ENCODE measurements around the gene MINDY3.

MINDY3 gene

GRCh38 chr10:15738270-15738925, 121.9 kb downstream of the MINDY3 start:
- DNase-seq (ENCODE audit: low spot score): no peak

DNA sequence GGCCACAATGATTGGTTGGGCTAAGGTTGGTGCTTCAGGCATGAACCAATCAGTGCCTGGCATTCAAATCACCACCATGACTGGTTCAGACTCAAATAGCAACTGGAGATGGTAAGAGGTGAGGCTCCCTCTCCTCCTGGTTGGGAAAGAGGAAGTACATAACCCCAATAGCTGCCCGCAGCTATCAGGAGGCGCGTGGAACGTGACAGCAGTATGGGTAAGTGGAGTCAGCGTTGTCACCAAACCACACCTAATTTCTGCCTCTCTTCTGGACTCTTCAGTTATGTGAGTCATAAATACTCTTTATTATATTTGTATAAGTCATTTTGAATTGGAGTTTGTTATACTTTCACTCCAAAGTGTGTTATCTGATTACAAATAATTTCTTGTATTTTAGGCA, 122.7 kb downstream of the MINDY3 start:
- DNase-seq (ENCODE audit: low spot score): no peak

DNA sequence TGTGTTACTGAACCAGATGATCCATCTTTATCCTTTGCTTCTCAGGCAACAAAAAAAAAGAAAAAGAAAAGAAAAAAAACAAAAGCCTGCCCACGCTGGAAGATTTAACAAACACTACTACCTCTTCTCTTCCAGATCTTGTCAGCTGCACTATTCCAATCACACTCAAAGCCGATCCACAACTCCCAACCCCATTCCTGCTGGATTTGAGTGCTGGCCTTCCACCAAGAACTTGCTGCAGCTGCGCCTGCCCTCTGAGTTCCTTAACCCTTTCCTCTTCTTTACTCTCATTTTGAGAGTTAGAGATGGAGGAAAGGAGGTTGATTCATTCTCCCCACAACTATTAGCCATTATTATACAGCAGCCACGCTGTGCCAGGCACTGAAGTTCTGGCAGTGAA, 124.5 kb downstream of the MINDY3 start:
- DNase-seq (ENCODE audit: low spot score): no peak

DNA sequence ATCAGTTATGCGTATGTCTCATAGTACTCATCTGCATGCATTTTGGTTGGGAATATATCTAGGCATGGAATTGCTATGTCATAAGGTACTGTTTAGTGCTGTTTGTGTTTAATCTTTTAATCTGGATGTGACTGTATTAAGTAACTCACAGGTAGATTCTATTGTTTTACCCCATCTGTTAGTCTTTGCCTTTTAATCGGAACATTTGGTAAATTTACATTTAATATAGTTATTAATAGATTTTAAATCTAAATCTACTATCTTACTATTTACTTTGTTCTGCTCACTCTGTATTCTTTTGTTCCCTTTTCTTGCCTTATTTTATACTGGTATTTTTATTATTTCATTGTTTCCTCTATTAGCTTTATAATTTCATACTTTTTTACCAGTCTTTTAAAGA, 130.0 kb downstream of the MINDY3 start:
- no peak for DNase-seq (ENCODE audit: low spot score)

DNA sequence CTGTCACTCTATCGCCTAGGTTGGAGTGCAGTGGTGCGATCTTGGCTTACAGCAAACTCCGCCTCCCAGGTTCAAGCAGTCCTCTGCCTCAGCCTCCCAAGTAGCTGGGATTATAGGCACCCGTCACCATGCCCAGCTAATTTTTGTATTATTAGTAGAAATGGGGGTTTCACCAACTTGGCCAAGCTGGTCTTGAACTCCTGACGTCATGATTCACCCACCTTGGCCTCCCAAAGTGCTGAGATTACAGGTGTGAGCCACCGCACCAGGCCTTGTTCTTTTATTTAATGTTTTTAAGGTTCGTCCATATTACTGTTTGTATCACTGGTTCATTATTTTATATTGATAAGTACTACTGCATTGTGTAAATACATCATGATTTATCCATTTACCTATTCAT, 130.4 kb downstream of the MINDY3 start:
- DNase-seq (ENCODE audit: low spot score): no peak
